ENCODE results near the gene PUDP. TPM values are rescaled to one million over a fixed set of nuclear protein-coding genes. Genes with fewer than 3 reads are reported as not detected.
"Not testable (repeated sequence)": the region's sequence is repeated elsewhere in the genome, so short reads cannot be mapped to it uniquely, and the experiment has no call there.

PUDP gene
- total RNA-seq, 1 donor from 2014 or later, result 5.8 TPM

GRCh38 chrX:7043796-7044433 lies 104.0 kb downstream of the PUDP start:
- peak in 1 of 2 donors; percentile 36 for DNase-seq (ENCODE audit: low read depth in 2 of 2)

- no peak for DNase-seq (ENCODE audit: low read depth in 2 of 2)
These were observed 119.7 kb downstream of the PUDP start for GRCh38 chrX:7028246-7028645.

GRCh38 chrX:7027071-7027470 lies 120.9 kb downstream of the PUDP start:
- DNase-seq (ENCODE audit: low read depth in 2 of 2), result no peak

GRCh38 chrX:7026365-7026764 lies 121.6 kb downstream of the PUDP start:
- DNase-seq (ENCODE audit: low read depth in 2 of 2), result not testable (repeated sequence)

GRCh38 chrX:7025471-7025870 lies 122.5 kb downstream of the PUDP start:
- no peak for DNase-seq (ENCODE audit: low read depth in 2 of 2)

- DNase-seq (ENCODE audit: low read depth in 2 of 2), result no peak
These were observed 123.1 kb downstream of the PUDP start for GRCh38 chrX:7024850-7025249.

- DNase-seq (ENCODE audit: low read depth in 2 of 2), result not testable (repeated sequence)
These were observed 125.0 kb downstream of the PUDP start for GRCh38 chrX:7022996-7023395.

- DNase-seq (ENCODE audit: low read depth in 2 of 2), result no peak
These were observed 126.0 kb downstream of the PUDP start for GRCh38 chrX:7021991-7022390.

- DNase-seq (ENCODE audit: low read depth in 2 of 2), result no peak
These were observed 128.4 kb downstream of the PUDP start for GRCh38 chrX:7019555-7019954.

GRCh38 chrX:7012262-7012834 lies 135.6 kb downstream of the PUDP start:
- DNase-seq (ENCODE audit: low read depth in 2 of 2), result not testable (repeated sequence)

- DNase-seq (ENCODE audit: low read depth in 2 of 2), result not testable (repeated sequence)
These were observed 137.1 kb downstream of the PUDP start for GRCh38 chrX:7010897-7011296.

GRCh38 chrX:7007328-7007727 lies 140.6 kb downstream of the PUDP start:
- not testable (repeated sequence) for DNase-seq (ENCODE audit: low read depth in 2 of 2)

Other genes with a start within 250 kb of the PUDP start
- 2.8 and 4.1 TPM in 2 replicates for gene STS, start 441 bp downstream of the PUDP start, total RNA-seq